H1 (cell line): ENCODE results near the gene SLC6A6.

Experiments
- EP300 ChIP-seq, 2 experiments: IDR thresholded peaks; 1 replicate in 1 of 2; 2 replicates in 1 of 2; pipeline ENCODE4 v1.6.1; 2011 to 2012; ENCODE audit warnings: low read depth in 2 of 2, low read length in 2 of 2, mild to moderate bottlenecking in 2 of 2, borderline replicate concordance in 1 of 2, inconsistent platforms in 1 of 2, moderate library complexity in 1 of 2
- JUN ChIP-seq: IDR thresholded peaks from 2 replicates; pipeline ENCODE4 v1.6.1; 2011; ENCODE audit warnings: low read depth, mild to moderate bottlenecking, improper control_type of control experiment, low read length
- MAFK ChIP-seq: IDR thresholded peaks from 2 replicates; pipeline ENCODE4 v1.6.1; 2012; ENCODE audit warnings: low read depth, mild to moderate bottlenecking, improper control_type of control experiment, low read length

GRCh38 chr3:14353502-14353901 lies 48.9 kb upstream of the SLC6A6 start:
- TF ChIP-seq JUN (no peak), MAFK (no peak), EP300 (IDR thresholded peaks at IDR 0.05; ENCODE audit: borderline replicate concordance in 1 of 2, low read depth in 2 of 2, low read length in 2 of 2) (no peak)
